H1 (cell line): Measurements from ENCODE around the gene TARS2. TPM values are rescaled to one million over a fixed set of nuclear protein-coding genes. Genes with fewer than 3 reads are reported as not detected.

Source experiments
- POU5F1 ChIP-seq: IDR thresholded peaks from 2 replicates; pipeline ENCODE4 v1.6.1; 2011; ENCODE audit warnings: low read depth, mild to moderate bottlenecking, low read length, moderate library complexity
- SAP30 ChIP-seq: fragments of 300-600 bp; sonication (generic); IDR thresholded peaks from 2 replicates; pipeline ENCODE4 v1.7.1; 2012; ENCODE audit warnings: low read length, moderate library complexity, mild to moderate bottlenecking, inconsistent platforms; ENCODE audit not compliant: insufficient read depth, insufficient replicate concordance
- SIRT6 ChIP-seq: IDR thresholded peaks from one replicate; pipeline ENCODE4 v1.7.1; 2012; ENCODE audit warnings: low read length, inconsistent platforms
- SP2 ChIP-seq: IDR thresholded peaks from 2 replicates; pipeline ENCODE4 v1.6.1; 2012; ENCODE audit warnings: mild to moderate bottlenecking, low read length, inconsistent platforms
- TCF12 ChIP-seq: IDR thresholded peaks from 2 replicates; pipeline ENCODE4 v1.6.1; 2011; ENCODE audit warnings: low read depth, mild to moderate bottlenecking, low read length
- polyA plus RNA-seq, 7 experiments: library from polyadenylated mRNA; depleted of rRNA in 3 of 7; stranded (reverse) in 5 of 7; unstranded in 2 of 7; fragments of >200 nt in 5 of 7; fragments of 200-250 nt in 2 of 7; gene quantifications; 1 replicate in 5 of 7; 2 replicates in 1 of 7; 4 replicates in 1 of 7; pipeline versions ENCODE4 v1.2.1 to v1.2.3, GENCODE V29; 2011 to 2013; ENCODE audit warnings: missing spikeins in 2 of 7, mixed read lengths in 2 of 7
- total RNA-seq: library from RNA; stranded (reverse); fragmentation: NEBNext Ultra II Directional; extraction: Animal tissue kit (Norgen Biotek cat#: 25700); gene quantifications from 2 replicates; pipeline ENCODE4 v1.2.1, GENCODE V29; 2021

TARS2 gene
- total and polyA plus RNA-seq, 2 of the 8 experiments (the other 6 are each of a cell fraction or from before 2014, with no cell fraction given): 38.9 to 39.1 TPM

DNA sequence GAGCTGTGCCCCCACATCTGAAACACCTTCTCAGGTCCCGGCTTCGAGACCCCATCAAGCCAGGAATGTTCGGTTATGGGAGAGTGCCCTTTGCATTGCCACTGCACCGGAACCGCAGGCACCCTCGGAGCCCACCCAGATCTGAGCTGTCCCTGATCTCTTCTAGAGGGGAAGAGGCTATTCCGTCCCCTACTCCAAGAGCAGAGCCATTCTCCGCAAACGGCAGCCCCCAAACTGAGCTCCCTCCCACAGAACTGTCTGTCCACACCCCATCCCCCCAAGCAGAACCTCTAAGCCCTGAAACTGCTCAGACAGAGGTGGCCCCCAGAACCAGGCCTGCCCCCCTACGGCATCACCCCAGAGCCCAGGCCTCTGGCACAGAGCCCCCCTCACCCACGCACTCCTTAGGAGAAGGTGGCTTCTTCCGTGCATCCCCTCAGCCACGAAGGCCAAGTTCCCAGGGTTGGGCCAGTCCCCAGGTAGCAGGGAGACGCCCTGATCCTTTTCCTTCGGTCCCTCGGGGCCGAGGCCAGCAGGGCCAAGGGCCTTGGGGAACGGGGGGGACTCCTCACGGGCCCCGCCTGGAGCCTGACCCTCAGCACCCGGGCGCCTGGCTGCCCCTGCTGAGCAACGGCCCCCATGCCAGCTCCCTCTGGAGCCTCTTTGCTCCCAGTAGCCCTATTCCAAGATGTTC is 66.3 kb downstream of the TARS2 start (continued):
- TF ChIP-seq SAP30: no peak
- TF ChIP-seq POU5F1: no peak
- TF ChIP-seq SP2: no peak
- no peak for TF ChIP-seq TCF12
- TF ChIP-seq SIRT6: no peak
